SK-N-SH treated with all-trans-retinoic acid at 6 μM for 48 hours (cell line): ENCODE measurements around the gene EEA1.

Experiments used
- GLIS3 ChIP-seq: fragments of 250-450 bp; sonication (Bioruptor Pico); IDR thresholded peaks from 2 replicates; pipeline ENCODE4 v1.5.0; 2020; ENCODE audit warnings: mild to moderate bottlenecking, moderate library complexity
- PPARA ChIP-seq: fragments of 250-450 bp; sonication (Bioruptor Pico); IDR thresholded peaks from 2 replicates; pipeline ENCODE4 v1.5.0; 2020; ENCODE audit warnings: mild to moderate bottlenecking, borderline replicate concordance
- RARB ChIP-seq: fragments of 250-450 bp; sonication (Bioruptor Pico); IDR thresholded peaks from 2 replicates; pipeline ENCODE4 v1.8.0; 2021; ENCODE audit warnings: mild to moderate bottlenecking, moderate library complexity
- ZFP3 ChIP-seq: fragments of 250-450 bp; sonication (Bioruptor Pico); IDR thresholded peaks from 2 replicates; pipeline ENCODE4 v1.5.0; 2020; ENCODE audit warnings: mild to moderate bottlenecking, moderate library complexity
- ZNF70 ChIP-seq: fragments of 450-650 bp; formaldehyde crosslinking; IDR thresholded peaks from 2 replicates; pipeline ENCODE4 v1.5.0; 2020; ENCODE audit warnings: mild to moderate bottlenecking, moderate library complexity
- TF ChIP-seq, protein P1 (sequence below): fragments of 250-450 bp; sonication (Bioruptor Pico); IDR thresholded peaks from 2 replicates; pipeline ENCODE4 v1.8.0; 2020; ENCODE audit warnings: mild to moderate bottlenecking, moderate library complexity, borderline replicate concordance
- TF ChIP-seq, protein P2 (sequence below): fragments of 250-450 bp; sonication (Bioruptor Pico); IDR thresholded peaks from 2 replicates; pipeline ENCODE4 v1.5.1; 2020; ENCODE audit warnings: low read depth, mild to moderate bottlenecking, moderate library complexity
- TF ChIP-seq, protein P3 (sequence below): fragments of 250-450 bp; sonication (Bioruptor Pico); IDR thresholded peaks from 2 replicates; pipeline ENCODE4 v1.8.0; 2021; ENCODE audit warnings: low read depth, mild to moderate bottlenecking, moderate library complexity, borderline replicate concordance
- TF ChIP-seq, protein P4 (sequence below): fragments of 250-450 bp; sonication (Bioruptor Pico); IDR thresholded peaks from 2 replicates; pipeline ENCODE4 v1.5.0; 2020; ENCODE audit warnings: mild to moderate bottlenecking, moderate library complexity

- TF ChIP-seq, protein P1, sequence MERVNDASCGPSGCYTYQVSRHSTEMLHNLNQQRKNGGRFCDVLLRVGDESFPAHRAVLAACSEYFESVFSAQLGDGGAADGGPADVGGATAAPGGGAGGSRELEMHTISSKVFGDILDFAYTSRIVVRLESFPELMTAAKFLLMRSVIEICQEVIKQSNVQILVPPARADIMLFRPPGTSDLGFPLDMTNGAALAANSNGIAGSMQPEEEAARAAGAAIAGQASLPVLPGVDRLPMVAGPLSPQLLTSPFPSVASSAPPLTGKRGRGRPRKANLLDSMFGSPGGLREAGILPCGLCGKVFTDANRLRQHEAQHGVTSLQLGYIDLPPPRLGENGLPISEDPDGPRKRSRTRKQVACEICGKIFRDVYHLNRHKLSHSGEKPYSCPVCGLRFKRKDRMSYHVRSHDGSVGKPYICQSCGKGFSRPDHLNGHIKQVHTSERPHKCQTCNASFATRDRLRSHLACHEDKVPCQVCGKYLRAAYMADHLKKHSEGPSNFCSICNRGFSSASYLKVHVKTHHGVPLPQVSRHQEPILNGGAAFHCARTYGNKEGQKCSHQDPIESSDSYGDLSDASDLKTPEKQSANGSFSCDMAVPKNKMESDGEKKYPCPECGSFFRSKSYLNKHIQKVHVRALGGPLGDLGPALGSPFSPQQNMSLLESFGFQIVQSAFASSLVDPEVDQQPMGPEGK (CRISPR knock-in tag): no peak
- TF ChIP-seq, protein P2, sequence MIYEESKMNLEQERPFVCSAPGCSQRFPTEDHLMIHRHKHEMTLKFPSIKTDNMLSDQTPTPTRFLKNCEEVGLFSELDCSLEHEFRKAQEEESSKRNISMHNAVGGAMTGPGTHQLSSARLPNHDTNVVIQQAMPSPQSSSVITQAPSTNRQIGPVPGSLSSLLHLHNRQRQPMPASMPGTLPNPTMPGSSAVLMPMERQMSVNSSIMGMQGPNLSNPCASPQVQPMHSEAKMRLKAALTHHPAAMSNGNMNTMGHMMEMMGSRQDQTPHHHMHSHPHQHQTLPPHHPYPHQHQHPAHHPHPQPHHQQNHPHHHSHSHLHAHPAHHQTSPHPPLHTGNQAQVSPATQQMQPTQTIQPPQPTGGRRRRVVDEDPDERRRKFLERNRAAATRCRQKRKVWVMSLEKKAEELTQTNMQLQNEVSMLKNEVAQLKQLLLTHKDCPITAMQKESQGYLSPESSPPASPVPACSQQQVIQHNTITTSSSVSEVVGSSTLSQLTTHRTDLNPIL (CRISPR knock-in tag): no peak
- TF ChIP-seq, protein P3, sequence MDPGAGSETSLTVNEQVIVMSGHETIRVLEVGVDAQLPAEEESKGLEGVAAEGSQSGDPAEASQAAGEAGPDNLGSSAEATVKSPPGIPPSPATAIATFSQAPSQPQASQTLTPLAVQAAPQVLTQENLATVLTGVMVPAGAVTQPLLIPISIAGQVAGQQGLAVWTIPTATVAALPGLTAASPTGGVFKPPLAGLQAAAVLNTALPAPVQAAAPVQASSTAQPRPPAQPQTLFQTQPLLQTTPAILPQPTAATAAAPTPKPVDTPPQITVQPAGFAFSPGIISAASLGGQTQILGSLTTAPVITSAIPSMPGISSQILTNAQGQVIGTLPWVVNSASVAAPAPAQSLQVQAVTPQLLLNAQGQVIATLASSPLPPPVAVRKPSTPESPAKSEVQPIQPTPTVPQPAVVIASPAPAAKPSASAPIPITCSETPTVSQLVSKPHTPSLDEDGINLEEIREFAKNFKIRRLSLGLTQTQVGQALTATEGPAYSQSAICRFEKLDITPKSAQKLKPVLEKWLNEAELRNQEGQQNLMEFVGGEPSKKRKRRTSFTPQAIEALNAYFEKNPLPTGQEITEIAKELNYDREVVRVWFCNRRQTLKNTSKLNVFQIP (CRISPR knock-in tag): no peak
- TF ChIP-seq ZFP3: no peak
- no peak for TF ChIP-seq RARB (CRISPR knock-in tag)
- no peak for TF ChIP-seq PPARA (CRISPR knock-in tag)
- TF ChIP-seq, protein P4, sequence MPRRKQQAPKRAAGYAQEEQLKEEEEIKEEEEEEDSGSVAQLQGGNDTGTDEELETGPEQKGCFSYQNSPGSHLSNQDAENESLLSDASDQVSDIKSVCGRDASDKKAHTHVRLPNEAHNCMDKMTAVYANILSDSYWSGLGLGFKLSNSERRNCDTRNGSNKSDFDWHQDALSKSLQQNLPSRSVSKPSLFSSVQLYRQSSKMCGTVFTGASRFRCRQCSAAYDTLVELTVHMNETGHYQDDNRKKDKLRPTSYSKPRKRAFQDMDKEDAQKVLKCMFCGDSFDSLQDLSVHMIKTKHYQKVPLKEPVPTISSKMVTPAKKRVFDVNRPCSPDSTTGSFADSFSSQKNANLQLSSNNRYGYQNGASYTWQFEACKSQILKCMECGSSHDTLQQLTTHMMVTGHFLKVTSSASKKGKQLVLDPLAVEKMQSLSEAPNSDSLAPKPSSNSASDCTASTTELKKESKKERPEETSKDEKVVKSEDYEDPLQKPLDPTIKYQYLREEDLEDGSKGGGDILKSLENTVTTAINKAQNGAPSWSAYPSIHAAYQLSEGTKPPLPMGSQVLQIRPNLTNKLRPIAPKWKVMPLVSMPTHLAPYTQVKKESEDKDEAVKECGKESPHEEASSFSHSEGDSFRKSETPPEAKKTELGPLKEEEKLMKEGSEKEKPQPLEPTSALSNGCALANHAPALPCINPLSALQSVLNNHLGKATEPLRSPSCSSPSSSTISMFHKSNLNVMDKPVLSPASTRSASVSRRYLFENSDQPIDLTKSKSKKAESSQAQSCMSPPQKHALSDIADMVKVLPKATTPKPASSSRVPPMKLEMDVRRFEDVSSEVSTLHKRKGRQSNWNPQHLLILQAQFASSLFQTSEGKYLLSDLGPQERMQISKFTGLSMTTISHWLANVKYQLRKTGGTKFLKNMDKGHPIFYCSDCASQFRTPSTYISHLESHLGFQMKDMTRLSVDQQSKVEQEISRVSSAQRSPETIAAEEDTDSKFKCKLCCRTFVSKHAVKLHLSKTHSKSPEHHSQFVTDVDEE (CRISPR knock-in tag): no peak
- TF ChIP-seq GLIS3 (CRISPR knock-in tag): no peak
- no peak for TF ChIP-seq ZNF70
Observed at GRCh38 chr12:92911339-92911738, 17.8 kb downstream of the EEA1 start.
